HEK293 (cell line): ENCODE data around the gene TMEM86A.
A peak's percentile ranks its signal among the peaks of the same experiment; 100 is the strongest.

Source experiments
- CTCF ChIA-PET: fragments of 350-600 bp; formaldehyde crosslinking; extraction: SDS; loops from one replicate; lab custom pipeline; 2021; ENCODE audit warnings: antibody characterized with exemption; lab: Yijun Ruan, JAX
- POLR2A ChIA-PET: fragments of 300-600 bp; formaldehyde crosslinking; extraction: SDS; loops from one replicate; lab custom pipeline; 2020; ENCODE audit warnings: antibody characterized with exemption, inconsistent platforms; lab: Yijun Ruan, JAX
- H3K27ac ChIP-seq: fragments of 200-500 bp; sonication (Bioruptor generic); 2 replicates; pipeline ENCODE4 v1.5.1; 2014; ENCODE audit warnings: low read depth, low read length, control low read depth, inconsistent platforms; ENCODE audit errors: extremely low read depth
- H3K36me3 ChIP-seq, 2 experiments: fragments of 200-500 bp in 1 of 2; sonication (Bioruptor generic) in 1 of 2; 1 replicate in 1 of 2; 2 replicates in 1 of 2; pipeline ENCODE4 v1.5.1; 2014 to 2017; ENCODE audit warnings: inconsistent platforms in 2 of 2, low read length in 2 of 2; ENCODE audit not compliant: control insufficient read depth in 2 of 2, insufficient read depth in 1 of 2
- H3K4me1 ChIP-seq: fragments of 200-500 bp; sonication (Bioruptor generic); 2 replicates; pipeline ENCODE4 v1.5.1; 2014; ENCODE audit warnings: mild to moderate bottlenecking, low read length, inconsistent platforms; ENCODE audit not compliant: control insufficient read depth, insufficient read depth
- H3K4me3 ChIP-seq: 2 replicates; pipeline ENCODE4 v1.5.1; 2011; ENCODE audit warnings: low read depth, mild to moderate bottlenecking, control low read depth, low read length, moderate library complexity
- H3K9me3 ChIP-seq: fragments of 200-500 bp; sonication (Bioruptor generic); 2 replicates; pipeline ENCODE4 v1.5.1; 2014; ENCODE audit warnings: low read depth, low read length, inconsistent platforms; ENCODE audit not compliant: control insufficient read depth, insufficient read depth
- CTCF ChIP-seq: fragments of 450-650 bp; formaldehyde crosslinking; IDR thresholded peaks from 2 replicates; pipeline ENCODE4 v1.5.1; 2016; ENCODE audit warnings: missing biosample characterization, missing genetic modification characterization
- KLF8 ChIP-seq: fragments of 450-650 bp; formaldehyde crosslinking; IDR thresholded peaks from 2 replicates; pipeline ENCODE4 v1.5.1; 2016; ENCODE audit warnings: missing biosample characterization, missing genetic modification characterization
- TRIM28 ChIP-seq: IDR thresholded peaks from 2 replicates; pipeline ENCODE4 v1.6.1; 2011; ENCODE audit warnings: low read length, control low read depth, borderline replicate concordance
- YY2 ChIP-seq: fragments of 450-650 bp; formaldehyde crosslinking; IDR thresholded peaks from 2 replicates; pipeline ENCODE4 v1.5.1; 2016; ENCODE audit warnings: missing biosample characterization, missing genetic modification characterization
- ZBTB11 ChIP-seq: fragments of 450-650 bp; formaldehyde crosslinking; conservative IDR thresholded peaks from 2 replicates; pipeline ENCODE4 v1.5.1; 2016; ENCODE audit warnings: low read depth, missing biosample characterization, missing genetic modification characterization
- ZNF114 ChIP-seq: fragments of 450-650 bp; formaldehyde crosslinking; IDR thresholded peaks from 2 replicates; pipeline ENCODE4 v1.5.0; 2017; ENCODE audit warnings: missing biosample characterization, missing genetic modification characterization
- ZNF146 ChIP-seq: fragments of 450-650 bp; formaldehyde crosslinking; IDR thresholded peaks from 2 replicates; pipeline ENCODE4 v1.5.1; 2016; ENCODE audit warnings: missing biosample characterization, missing genetic modification characterization
- ZNF155 ChIP-seq: fragments of 450-650 bp; formaldehyde crosslinking; IDR thresholded peaks from 2 replicates; pipeline ENCODE4 v1.5.1; 2016; ENCODE audit warnings: missing biosample characterization, missing genetic modification characterization
- ZNF214 ChIP-seq: fragments of 450-650 bp; formaldehyde crosslinking; IDR thresholded peaks from 2 replicates; pipeline ENCODE4 v1.5.1; 2017; ENCODE audit warnings: missing biosample characterization, mild to moderate bottlenecking, missing genetic modification characterization, borderline replicate concordance
- ZNF266 ChIP-seq: fragments of 450-650 bp; formaldehyde crosslinking; IDR thresholded peaks from 2 replicates; pipeline ENCODE4 v1.5.1; 2016; ENCODE audit warnings: missing biosample characterization, missing genetic modification characterization, low read depth
- ZNF488 ChIP-seq: fragments of 450-650 bp; formaldehyde crosslinking; IDR thresholded peaks from 2 replicates; pipeline ENCODE4 v1.5.1; 2016; ENCODE audit warnings: missing biosample characterization, missing genetic modification characterization
- ZNF521 ChIP-seq: fragments of 450-650 bp; formaldehyde crosslinking; IDR thresholded peaks from 2 replicates; pipeline ENCODE4 v1.5.1; 2017; ENCODE audit warnings: missing biosample characterization, mild to moderate bottlenecking, missing genetic modification characterization
- ZNF560 ChIP-seq: fragments of 450-650 bp; formaldehyde crosslinking; IDR thresholded peaks from 2 replicates; pipeline ENCODE4 v1.5.1; 2017; ENCODE audit warnings: missing biosample characterization, missing genetic modification characterization, borderline replicate concordance
- ZNF580 ChIP-seq: fragments of 450-650 bp; formaldehyde crosslinking; IDR thresholded peaks from 2 replicates; pipeline ENCODE4 v1.5.1; 2016; ENCODE audit warnings: missing biosample characterization, missing genetic modification characterization
- ZNF623 ChIP-seq: fragments of 450-650 bp; formaldehyde crosslinking; IDR thresholded peaks from 2 replicates; pipeline ENCODE4 v1.5.1; 2016; ENCODE audit warnings: missing biosample characterization, missing genetic modification characterization
- ZNF626 ChIP-seq: fragments of 450-650 bp; sonication (Bioruptor Pico); formaldehyde crosslinking; IDR thresholded peaks from 2 replicates; pipeline ENCODE4 v1.5.1; 2018; ENCODE audit warnings: missing biosample characterization, missing genetic modification characterization, inconsistent platforms
- ZNF670 ChIP-seq: fragments of 450-650 bp; formaldehyde crosslinking; IDR thresholded peaks from 2 replicates; pipeline ENCODE4 v1.5.1; 2016; ENCODE audit warnings: missing biosample characterization, missing genetic modification characterization, low read depth
- ZNF692 ChIP-seq: fragments of 450-650 bp; formaldehyde crosslinking; IDR thresholded peaks from 2 replicates; pipeline ENCODE4 v1.5.1; 2016; ENCODE audit warnings: missing biosample characterization, missing genetic modification characterization
- ZNF76 ChIP-seq: fragments of 450-650 bp; formaldehyde crosslinking; IDR thresholded peaks from 2 replicates; pipeline ENCODE4; 2016; ENCODE audit warnings: low read depth, missing biosample characterization, missing genetic modification characterization, borderline replicate concordance
- TF ChIP-seq, protein P1 (sequence below): fragments of 450-650 bp; formaldehyde crosslinking; IDR thresholded peaks from 2 replicates; pipeline ENCODE4 v1.5.1; 2016; ENCODE audit warnings: missing biosample characterization, missing genetic modification characterization
- TF ChIP-seq, protein P2 (sequence below): fragments of 450-650 bp; formaldehyde crosslinking; IDR thresholded peaks from 2 replicates; pipeline ENCODE4 v1.5.1; 2016; ENCODE audit warnings: missing biosample characterization, missing genetic modification characterization
- TF ChIP-seq, protein P3 (sequence below): fragments of 450-650 bp; formaldehyde crosslinking; IDR thresholded peaks from 2 replicates; pipeline ENCODE4; 2016; ENCODE audit warnings: missing biosample characterization, missing genetic modification characterization

Gene TMEM86A

DNA sequence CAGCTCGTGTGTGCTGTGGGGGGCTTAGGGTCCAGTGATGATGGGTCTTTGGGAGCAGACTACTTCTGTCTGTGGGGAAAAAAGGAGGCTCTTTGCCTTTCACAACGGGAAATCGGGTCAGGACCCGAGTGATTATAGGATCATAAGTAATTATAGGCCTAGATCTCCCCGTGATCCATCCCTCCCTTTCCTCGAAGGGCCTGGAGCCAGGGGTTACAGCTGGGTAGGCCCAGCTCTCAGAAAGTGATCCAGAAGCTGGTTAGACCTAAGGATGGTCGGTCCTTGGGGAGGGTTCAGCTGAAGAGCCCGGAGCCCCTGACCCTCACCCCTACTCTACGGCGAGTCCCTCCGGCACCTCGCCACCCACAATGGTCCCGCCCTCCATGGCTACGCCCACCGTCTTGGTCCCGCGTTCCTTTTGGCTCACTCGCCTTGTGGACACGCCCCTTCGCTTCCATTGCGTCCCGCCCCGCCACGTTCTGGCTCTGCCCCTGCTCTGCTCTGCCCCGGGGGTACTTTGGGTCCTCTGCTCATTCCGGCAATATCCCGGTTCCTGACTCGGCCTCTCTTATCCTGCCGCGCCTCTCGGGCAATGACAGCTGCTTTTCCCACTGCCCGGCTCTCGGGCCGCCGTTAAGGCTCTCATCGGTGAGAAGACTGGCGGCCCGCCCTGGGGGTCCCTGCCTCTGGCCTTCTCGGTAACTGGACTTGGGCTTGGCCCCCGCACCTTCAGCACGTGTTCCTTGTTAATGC lies 22.4 kb downstream of the TMEM86A start (continued):
- TF ChIP-seq, protein P1, sequence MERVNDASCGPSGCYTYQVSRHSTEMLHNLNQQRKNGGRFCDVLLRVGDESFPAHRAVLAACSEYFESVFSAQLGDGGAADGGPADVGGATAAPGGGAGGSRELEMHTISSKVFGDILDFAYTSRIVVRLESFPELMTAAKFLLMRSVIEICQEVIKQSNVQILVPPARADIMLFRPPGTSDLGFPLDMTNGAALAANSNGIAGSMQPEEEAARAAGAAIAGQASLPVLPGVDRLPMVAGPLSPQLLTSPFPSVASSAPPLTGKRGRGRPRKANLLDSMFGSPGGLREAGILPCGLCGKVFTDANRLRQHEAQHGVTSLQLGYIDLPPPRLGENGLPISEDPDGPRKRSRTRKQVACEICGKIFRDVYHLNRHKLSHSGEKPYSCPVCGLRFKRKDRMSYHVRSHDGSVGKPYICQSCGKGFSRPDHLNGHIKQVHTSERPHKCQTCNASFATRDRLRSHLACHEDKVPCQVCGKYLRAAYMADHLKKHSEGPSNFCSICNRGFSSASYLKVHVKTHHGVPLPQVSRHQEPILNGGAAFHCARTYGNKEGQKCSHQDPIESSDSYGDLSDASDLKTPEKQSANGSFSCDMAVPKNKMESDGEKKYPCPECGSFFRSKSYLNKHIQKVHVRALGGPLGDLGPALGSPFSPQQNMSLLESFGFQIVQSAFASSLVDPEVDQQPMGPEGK (tag by site-specific recombination) = peak; percentile 50; the same call in 1 of the 2 replicates
- no peak for TF ChIP-seq ZNF580 (tag by site-specific recombination)
- no peak for TF ChIP-seq ZNF266
- no peak for TF ChIP-seq ZNF560 (tag by site-specific recombination)
- TF ChIP-seq, protein P2, sequence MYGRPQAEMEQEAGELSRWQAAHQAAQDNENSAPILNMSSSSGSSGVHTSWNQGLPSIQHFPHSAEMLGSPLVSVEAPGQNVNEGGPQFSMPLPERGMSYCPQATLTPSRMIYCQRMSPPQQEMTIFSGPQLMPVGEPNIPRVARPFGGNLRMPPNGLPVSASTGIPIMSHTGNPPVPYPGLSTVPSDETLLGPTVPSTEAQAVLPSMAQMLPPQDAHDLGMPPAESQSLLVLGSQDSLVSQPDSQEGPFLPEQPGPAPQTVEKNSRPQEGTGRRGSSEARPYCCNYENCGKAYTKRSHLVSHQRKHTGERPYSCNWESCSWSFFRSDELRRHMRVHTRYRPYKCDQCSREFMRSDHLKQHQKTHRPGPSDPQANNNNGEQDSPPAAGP = no peak
- no peak for TF ChIP-seq ZNF670
- no peak for TF ChIP-seq ZNF76 (tag by site-specific recombination)
- no peak for TF ChIP-seq ZNF155 (tag by site-specific recombination)
- no peak for TF ChIP-seq ZNF146 (tag by site-specific recombination)
- no peak for TF ChIP-seq KLF8 (tag by site-specific recombination)
- TF ChIP-seq ZNF114 (tag by site-specific recombination) = no peak

GRCh38 chr11:18721561-18722292 lies 23.1 kb downstream of the TMEM86A start:
- POLR2A ChIA-PET = interaction anchor here (0.5 kb wide), 1 partner anchor 86 kb away, joined by 4 read pairs; no protein-coding TSS in a partner anchor
- CTCF ChIA-PET = interaction anchor here (0.6 to 3.8 kb wide), 24 partner anchors 9 to 1927 kb away, joined by 3 to 28 read pairs (median 4); partner anchors contain the start of gene TMEM86A
- H3K4me3 ChIP-seq = peak overlapping the region; percentile 15; the same call in 1 of the 2 replicates
- H3K36me3 ChIP-seq = no peaks in the 10 kb centered on the region
- H3K4me1 ChIP-seq = no peaks in the 10 kb centered on the region
- no peak overlapping the region for H3K27ac ChIP-seq
- no peaks in the 10 kb centered on the region for H3K9me3 ChIP-seq
- TF ChIP-seq ZBTB11 (tag by site-specific recombination) (no peak), CTCF (tag by site-specific recombination) (peak; percentile 33; the same call in 1 of the 2 replicates), ZNF623 (tag by site-specific recombination) (no peak), YY2 (tag by site-specific recombination) (no peak), ZNF521 (tag by site-specific recombination) (no peak), ZNF692 (no peak), ZNF76 (tag by site-specific recombination) (peak; percentile 84; the same call in 1 of the 2 replicates), TRIM28 (no peak), ZNF214 (tag by site-specific recombination) (no peak), ZNF626 (tag by site-specific recombination) (no peak), ZNF488 (tag by site-specific recombination) (no peak)
- TF ChIP-seq, protein P3, sequence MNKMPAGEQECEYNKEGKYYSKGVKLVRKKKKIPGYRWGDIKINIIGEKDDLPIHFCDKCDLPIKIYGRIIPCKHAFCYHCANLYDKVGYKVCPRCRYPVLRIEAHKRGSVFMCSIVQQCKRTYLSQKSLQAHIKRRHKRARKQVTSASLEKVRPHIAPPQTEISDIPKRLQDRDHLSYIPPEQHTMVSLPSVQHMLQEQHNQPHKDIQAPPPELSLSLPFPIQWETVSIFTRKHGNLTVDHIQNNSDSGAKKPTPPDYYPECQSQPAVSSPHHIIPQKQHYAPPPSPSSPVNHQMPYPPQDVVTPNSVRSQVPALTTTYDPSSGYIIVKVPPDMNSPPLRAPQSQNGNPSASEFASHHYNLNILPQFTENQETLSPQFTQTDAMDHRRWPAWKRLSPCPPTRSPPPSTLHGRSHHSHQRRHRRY = no peak
